ENCODE measurements around the gene RNF130.

Gene RNF130, protein sequence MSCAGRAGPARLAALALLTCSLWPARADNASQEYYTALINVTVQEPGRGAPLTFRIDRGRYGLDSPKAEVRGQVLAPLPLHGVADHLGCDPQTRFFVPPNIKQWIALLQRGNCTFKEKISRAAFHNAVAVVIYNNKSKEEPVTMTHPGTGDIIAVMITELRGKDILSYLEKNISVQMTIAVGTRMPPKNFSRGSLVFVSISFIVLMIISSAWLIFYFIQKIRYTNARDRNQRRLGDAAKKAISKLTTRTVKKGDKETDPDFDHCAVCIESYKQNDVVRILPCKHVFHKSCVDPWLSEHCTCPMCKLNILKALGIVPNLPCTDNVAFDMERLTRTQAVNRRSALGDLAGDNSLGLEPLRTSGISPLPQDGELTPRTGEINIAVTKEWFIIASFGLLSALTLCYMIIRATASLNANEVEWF
- total RNA-seq = 199 to 521 (median 414) reads per million in 17 experiments

DNA sequence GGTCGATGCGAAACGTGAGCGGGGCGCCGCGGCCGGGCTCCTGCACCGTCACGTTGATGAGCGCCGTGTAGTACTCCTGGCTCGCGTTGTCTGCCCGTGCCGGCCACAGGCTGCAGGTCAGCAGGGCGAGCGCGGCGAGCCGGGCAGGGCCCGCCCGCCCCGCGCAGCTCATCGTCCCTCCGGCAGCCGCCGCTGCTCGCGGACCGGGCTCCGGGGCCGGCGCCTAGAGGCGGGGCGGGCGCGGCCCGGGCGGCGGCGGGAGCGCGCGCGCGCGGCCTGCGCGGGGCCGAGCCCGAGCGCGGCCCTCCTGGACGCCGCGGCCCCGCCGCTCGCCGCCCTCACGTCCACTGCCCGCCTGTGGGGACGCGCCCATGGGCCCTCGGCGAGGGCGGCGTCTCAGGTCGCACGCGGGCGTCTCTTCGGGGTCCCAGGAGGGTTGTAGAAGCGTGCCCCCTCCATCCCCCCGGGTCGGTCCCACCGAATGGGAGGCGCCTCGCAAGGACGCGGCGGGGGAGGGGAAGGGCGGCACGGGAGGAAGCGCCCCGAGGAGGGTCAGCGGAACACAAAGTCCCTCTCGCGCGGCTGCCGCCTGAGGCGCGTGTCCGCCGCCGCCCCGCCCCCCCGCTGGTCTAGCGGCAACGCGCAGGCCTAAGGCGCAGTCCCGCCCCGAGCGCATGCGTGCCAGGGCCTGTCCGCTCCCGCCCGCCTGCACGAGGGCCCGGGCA lies at the start of gene RNF130:
TSS of gene RNF130 (minus strand) at position 229 of the 725 bp plus-strand sequence. CDS start at position 172, 57 bp downstream.
- peak; percentile 97 to 100 (median 98) for DNase-seq

- no peak for DNase-seq
Measured at GRCh38 chr5:180120237-180121101, 48.9 kb upstream of the RNF130 start.

DNA sequence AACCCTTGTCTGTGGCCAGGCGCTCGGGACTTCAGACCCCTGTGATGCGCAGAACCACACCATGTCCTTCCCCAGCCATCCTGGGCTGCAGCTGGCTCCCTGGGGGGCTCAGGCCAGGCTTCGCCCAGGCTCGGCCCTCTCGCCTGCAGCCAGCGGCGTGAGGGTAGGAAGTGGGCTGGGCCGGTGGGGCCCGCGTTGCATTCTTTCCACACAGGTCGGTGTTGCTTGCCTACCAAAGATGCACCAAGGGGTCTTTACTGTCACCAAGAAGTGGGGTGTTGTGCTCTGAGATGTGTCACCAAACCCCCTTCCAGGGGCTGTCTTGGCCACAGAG lies 48.3 kb upstream of the RNF130 start:
- DNase-seq = no peak

DNA sequence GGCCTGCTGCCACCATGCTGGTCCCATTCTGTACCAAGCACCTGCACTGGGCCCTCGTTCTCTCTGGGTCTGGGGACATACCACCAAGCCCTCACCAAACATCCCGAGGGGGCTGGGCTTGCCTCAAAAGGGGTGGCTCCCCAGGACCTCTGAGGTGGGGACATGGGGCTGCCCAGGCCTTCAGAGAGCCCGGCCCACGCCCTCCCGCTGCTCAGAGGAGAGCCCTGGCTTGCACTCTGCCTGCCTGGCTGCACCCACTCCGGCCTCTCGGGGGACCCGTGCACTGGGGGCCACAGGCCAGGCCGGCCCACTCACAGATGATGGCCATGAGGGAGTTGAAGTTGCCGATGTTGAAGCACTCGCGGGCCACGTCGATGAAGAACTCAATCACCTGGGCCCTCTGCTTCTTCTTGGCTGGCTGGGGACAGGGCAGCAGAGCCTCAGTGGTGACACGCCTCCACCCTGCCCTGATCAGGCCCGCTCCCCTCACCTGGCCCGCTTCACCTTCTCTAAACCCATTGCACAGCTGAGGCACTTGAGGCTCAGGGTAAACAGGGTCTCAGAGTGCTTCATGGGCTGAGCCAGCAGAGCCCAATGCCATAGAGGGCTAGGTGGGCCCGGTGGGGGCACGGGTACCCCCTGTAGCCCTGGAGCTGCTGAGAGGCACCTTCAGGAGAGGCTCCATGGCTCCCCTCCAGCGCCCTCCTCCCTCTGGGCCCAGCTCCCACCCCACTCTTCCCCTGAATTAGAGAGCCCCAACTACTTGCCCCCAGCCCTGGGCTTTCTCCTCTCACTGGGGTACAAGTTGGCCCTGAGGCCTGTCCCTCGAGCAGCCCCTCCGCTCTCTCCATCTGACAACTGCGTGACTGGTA lies 47.7 kb upstream of the RNF130 start:
- DNase-seq = no peak

DNA sequence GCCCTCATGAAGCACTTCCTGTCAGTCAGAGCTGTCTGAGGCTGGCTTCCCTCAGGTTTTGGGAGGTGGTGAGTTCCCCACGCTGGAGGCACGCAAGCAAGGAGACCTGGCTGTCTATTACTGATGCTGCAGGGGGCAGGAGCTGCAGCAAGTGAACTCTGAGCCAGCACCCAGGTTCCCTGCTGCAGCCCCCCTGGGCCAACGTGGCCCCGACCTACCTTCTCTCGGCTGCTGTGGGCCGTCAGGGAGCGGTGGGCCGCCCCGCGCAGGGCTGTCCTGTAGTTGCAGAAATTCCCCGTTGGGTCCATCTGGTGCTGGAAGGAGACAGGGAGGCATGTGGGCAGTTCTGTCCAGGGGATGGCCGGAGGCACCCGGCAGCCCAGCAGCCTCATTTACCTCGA lies 46.8 kb upstream of the RNF130 start:
- no peak for DNase-seq

DNA sequence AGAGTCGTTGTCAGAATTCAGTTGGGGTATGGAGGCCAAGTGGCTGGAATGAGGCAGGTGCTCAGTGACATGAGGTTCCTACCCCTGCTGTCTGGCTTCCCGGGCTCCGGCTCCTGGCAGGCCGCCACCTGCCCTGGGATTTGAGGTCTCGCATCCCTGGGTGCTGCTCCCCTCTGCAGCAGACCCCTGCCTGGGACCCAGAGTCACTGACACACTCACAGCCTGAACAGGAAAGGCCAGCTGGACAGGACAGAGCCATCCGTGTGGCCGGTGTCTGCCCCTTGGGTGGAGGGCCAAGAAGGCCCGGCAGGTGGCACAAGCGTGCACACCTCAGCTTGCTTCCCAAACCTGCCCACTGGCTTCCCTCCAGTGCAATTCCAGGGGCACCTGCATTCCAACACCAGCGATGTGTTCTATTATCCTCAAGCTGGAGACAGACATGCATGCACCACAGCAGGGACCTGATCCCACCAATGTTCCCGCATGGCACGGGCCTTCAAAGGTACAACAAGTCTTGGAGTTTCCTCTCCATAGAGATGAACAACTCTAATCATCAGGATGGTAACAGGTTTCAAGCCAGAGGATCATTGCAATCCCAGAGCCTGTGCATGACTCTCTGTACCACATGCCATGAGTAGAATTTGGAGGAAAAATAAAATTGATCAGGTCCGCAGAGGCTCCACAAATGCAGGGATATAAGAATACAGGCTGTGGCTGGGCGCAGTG lies 45.6 kb upstream of the RNF130 start:
- no peak for DNase-seq

DNA sequence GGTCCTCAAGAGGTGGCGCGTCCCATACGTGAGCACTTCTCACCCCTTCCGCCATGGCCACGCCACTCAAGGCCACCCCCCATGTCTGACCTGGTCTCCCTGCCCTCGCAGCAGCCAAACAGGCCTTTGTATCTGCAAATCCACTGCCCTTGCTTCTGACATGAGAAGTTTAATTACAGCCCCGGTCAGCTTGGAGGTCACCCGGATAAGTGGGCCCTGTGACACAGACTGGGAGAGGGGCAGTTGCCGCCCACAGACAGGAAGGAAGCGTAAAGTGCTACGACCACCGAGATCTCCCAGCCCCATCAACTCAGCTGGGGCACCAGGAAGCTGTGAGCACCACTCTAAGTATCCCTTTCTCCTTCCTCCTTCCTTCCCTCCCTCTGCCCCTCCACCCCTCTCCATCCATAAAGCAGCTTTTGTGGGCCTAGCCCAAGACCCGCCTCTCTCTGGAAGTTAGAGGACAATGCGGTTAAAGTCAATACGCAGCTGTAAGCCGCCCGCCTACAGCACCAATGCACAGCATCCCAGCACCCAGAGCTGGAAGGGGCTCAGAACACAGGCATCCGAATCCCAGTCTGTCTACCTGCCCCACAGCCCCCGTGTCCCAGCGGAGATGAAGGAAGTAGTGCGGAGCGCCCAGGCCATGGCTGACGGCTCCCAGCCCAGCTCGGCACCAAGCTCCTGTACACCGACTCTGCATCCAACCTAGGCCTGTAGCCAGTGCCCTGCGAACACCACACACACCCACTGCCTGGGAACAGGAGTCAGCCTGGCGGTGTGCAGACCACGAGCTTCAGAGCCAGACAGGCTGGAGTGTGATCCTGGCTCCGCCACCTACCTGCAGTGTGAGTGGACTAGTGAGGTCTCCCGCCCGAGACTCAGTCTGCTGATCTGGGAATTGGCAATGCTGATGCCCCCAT lies 44.8 kb upstream of the RNF130 start:
- no peak for DNase-seq

DNA sequence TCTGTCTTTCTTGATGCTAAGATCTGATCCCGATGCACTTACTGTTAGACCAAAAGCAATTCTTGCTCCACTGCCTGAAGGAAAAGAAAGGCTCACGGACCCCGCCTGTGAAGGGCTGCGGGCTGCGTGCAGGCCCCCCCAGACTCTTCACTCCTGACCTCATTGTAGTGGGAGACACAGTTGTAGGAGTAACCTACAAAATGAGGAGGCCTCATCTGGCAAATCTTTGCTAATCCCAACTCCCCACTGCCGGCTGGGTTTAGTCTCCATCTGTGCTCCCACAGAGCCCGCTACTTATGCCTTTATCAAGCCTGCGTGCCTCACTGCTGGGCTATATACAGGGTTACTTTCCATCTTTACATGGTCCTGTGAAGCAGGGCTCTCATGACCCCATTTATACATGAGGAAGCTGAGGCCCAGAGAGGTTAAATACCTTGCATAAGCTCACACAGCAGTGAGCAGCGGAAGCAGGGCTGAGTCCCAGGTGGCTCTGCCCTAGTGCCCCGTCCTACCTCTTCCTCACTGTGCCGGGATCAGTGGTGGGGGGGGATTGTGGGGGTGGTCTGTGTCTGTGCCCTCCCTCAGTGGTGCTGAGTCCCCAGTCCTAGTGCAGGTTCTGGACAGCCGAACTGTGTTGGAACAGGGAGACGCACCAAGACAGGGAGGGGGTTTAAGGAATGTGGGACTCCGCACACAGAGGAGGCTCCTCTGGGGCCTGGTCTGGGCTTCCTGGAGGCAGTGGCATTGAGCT lies 43.9 kb upstream of the RNF130 start:
- no peak for DNase-seq

- DNase-seq = no peak
Measured at GRCh38 chr5:180114304-180115003, 42.9 kb upstream of the RNF130 start.

DNA sequence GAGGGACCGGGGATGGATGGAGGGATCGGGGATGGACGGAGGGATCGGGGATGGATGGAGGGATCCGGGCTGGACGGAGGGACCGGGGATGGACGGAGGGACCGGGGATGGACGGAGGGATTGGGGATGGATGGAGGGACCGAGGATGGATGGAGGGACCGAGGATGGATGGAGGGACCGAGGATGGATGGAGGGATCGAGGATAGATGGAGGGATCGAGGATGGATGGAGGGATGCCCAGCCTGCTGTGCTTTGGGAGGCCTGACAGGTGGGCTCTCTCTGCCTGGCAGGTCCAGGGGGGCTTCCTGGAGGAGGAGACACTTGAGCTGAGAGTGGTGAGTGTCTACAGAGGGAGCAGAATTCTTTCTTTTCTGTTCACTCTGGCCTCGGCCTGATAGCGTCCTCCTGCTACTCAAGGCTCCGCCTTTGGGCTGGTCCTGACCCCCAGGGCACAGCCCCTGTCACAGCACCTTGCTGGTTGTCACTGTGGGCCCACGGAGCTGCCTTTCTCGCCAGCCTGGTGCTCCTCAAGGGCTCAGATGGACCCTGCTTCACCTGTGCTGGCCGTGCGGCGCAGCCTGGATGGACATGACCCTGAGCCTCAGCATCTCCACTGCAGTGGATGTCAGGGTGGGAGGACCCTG lies 42.2 kb upstream of the RNF130 start:
- DNase-seq = no peak

DNA sequence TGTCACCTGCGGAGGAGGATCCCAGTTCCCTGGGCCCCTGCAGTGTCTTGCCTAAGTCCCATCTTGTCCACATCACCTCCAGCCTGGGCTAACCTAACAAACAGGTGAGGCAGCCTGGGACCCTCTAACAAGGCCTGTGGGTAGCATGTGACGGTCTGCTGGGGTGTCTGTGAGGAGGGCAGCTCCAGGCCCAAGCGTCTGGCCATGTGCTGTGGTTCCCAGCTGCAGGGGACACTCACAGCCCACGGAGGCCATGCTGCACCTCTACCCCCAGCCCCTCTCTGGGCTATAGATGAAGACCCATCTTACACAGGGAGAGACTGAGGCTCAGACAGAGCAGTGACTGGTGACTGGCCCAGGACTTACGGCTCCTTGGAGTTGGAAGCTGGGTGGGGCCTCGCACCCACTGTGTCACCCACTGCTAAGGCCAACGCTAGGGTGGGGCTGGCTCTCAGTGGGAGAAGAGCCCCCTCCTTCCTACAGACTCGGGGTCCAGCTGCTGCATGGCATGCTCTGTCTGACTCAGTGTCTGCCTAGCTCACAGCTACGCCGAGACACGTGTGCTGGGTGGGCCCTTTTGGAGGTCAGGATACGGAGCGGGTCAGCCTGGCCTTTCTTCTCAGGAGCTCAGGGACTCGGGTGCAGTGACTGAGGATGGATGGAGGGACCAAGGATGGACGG lies 40.8 kb upstream of the RNF130 start:
- no peak for DNase-seq

- DNase-seq = no peak
Measured at GRCh38 chr5:180111273-180112002, 39.9 kb upstream of the RNF130 start.

- DNase-seq = no peak
Measured at GRCh38 chr5:180109920-180110319, 38.4 kb upstream of the RNF130 start.

- DNase-seq = no peak
Measured at GRCh38 chr5:180107005-180107404, 35.4 kb upstream of the RNF130 start.

GRCh38 chr5:180105827-180106312 lies 34.3 kb upstream of the RNF130 start:
- peak; percentile 33 to 65 (median 52) for DNase-seq

- no peak for DNase-seq
Measured at GRCh38 chr5:180104168-180104530, 32.6 kb upstream of the RNF130 start.

Measured in suppressor macrophage (primary cell).